Stimulated activated CD4-positive, alpha-beta T cell treated with anti-CD3 and anti-CD28 coated beads, Interleukin-15, amount 100 ng/mL, for 24 hours (primary cell): ENCODE data around the gene LMF1.

ENCODE experiments used
- DNase-seq: peaks from one replicate; pipeline ENCODE4 v3.0.0-alpha.2; 2020

Gene LMF1

GRCh38 chr16:970766-971581, at the start of gene LMF1:
LMF1 (minus strand) TSS chr16:970984; CDS start chr16:970980, 4 bp downstream.
- peak; percentile 95 for DNase-seq

GRCh38 chr16:1020091-1020399, 49.3 kb upstream of the LMF1 start:
- no peak for DNase-seq

GRCh38 chr16:1019231-1020090, 48.7 kb upstream of the LMF1 start:
- DNase-seq, result no peak

- no peak for DNase-seq
Observed at GRCh38 chr16:1018447-1019198, 47.8 kb upstream of the LMF1 start.

- DNase-seq, result no peak
Observed at GRCh38 chr16:1014771-1015495, 44.1 kb upstream of the LMF1 start.

- no peak for DNase-seq
Observed at GRCh38 chr16:1014221-1014620, 43.4 kb upstream of the LMF1 start.

- no peak for DNase-seq
Observed at GRCh38 chr16:1013593-1013900, 42.8 kb upstream of the LMF1 start.

GRCh38 chr16:1012722-1013592, 42.2 kb upstream of the LMF1 start:
- DNase-seq, result no peak

GRCh38 chr16:1012135-1012534, 41.4 kb upstream of the LMF1 start:
- no peak for DNase-seq

- no peak for DNase-seq
Observed at GRCh38 chr16:1011316-1012082, 40.7 kb upstream of the LMF1 start.

GRCh38 chr16:1010815-1011214, 40.0 kb upstream of the LMF1 start:
- no peak for DNase-seq

- no peak for DNase-seq
Observed at GRCh38 chr16:1010251-1010650, 39.5 kb upstream of the LMF1 start.

- DNase-seq, result no peak
Observed at GRCh38 chr16:1009358-1010150, 38.8 kb upstream of the LMF1 start.

GRCh38 chr16:1008085-1008484, 37.3 kb upstream of the LMF1 start:
- no peak for DNase-seq

GRCh38 chr16:1007284-1007850, 36.6 kb upstream of the LMF1 start:
- no peak for DNase-seq

GRCh38 chr16:1006781-1007180, 36.0 kb upstream of the LMF1 start:
- no peak for DNase-seq

- no peak for DNase-seq
Observed at GRCh38 chr16:1005286-1005685, 34.5 kb upstream of the LMF1 start.

GRCh38 chr16:1003391-1004347, 32.9 kb upstream of the LMF1 start:
- peak; percentile 75 for DNase-seq
